IMR-90 (cell line): Measurements from ENCODE around the gene FAM219A. TPM values are rescaled to one million over a fixed set of nuclear protein-coding genes. Genes with fewer than 3 reads are reported as not detected.

Experiments used
- ATAC-seq: fragments of 200-7000 bp; cut with Tn5 transposase; 2 replicates; pipeline ENCODE4 v1.9.1; 2020; ENCODE audit warnings: low read depth, mild to moderate bottlenecking, moderate library complexity
- BruUV-seq: library from RNA; stranded (reverse); fragments of 400-500 nt; replicated peaks from 2 replicates; lab custom pipeline; 2021; lab: Mats Ljungman, UMichigan
- CTCF ChIA-PET: fragments of 300-600 bp; formaldehyde crosslinking; extraction: SDS; loops from one replicate; lab custom pipeline; 2021; ENCODE audit warnings: antibody characterized with exemption; lab: Yijun Ruan, JAX
- POLR2A ChIA-PET: fragments of 300-600 bp; sonication (Branson Sonifier 250); formaldehyde crosslinking; loops from one replicate; lab custom pipeline; 2022; ENCODE audit warnings: antibody characterized with exemption; ENCODE audit not compliant: unreplicated experiment; lab: Charles Lee
- DNase-seq: peaks from one replicate; pipeline ENCODE4 v3.0.0; 2013
- H2AFZ ChIP-seq: replicated peaks from 2 replicates; pipeline ENCODE3; 2013; ENCODE audit warnings: low read length, mild to moderate bottlenecking; ENCODE audit not compliant: poor library complexity
- H2AK5ac ChIP-seq: 2 replicates; pipeline ENCODE4 v1.6.1; 2013; ENCODE audit warnings: low read depth, low read length, inconsistent platforms
- H2AK9ac ChIP-seq: replicated peaks from 2 replicates; pipeline ENCODE3; 2013; ENCODE audit warnings: mild to moderate bottlenecking, low read depth, low read length, moderate library complexity; ENCODE audit not compliant: poor library complexity
- H2BK120ac ChIP-seq: 2 replicates; pipeline ENCODE4 v1.6.1; 2013; ENCODE audit warnings: low read depth, low read length, inconsistent platforms
- H2BK15ac ChIP-seq: 3 replicates; pipeline ENCODE4 v1.6.1; 2013; ENCODE audit warnings: low read depth, low read length, inconsistent platforms
- H2BK20ac ChIP-seq: 2 replicates; pipeline ENCODE4 v1.6.1; 2013; ENCODE audit warnings: low read depth, mild to moderate bottlenecking, inconsistent platforms, low read length, moderate library complexity
- H2BK5ac ChIP-seq: 2 replicates; pipeline ENCODE4 v1.6.1; 2013; ENCODE audit warnings: mild to moderate bottlenecking, low read depth, low read length, inconsistent platforms; ENCODE audit not compliant: poor library complexity, severe bottlenecking
- H3K14ac ChIP-seq: replicated peaks from 2 replicates; pipeline ENCODE4 v1.6.1; 2013; ENCODE audit warnings: low read depth, low read length, inconsistent platforms
- H3K18ac ChIP-seq: 2 replicates; pipeline ENCODE4 v1.6.1; 2013; ENCODE audit warnings: low read depth, low read length, control low read depth
- H3K23ac ChIP-seq: 2 replicates; pipeline ENCODE4 v1.6.1; 2013; ENCODE audit warnings: low read depth, low read length, inconsistent platforms
- H3K27ac ChIP-seq: 2 replicates; pipeline ENCODE4 v1.5.1; 2013; ENCODE audit warnings: mild to moderate bottlenecking, control low read depth, low read length; ENCODE audit not compliant: insufficient read depth
- H3K27me3 ChIP-seq: 2 replicates; pipeline ENCODE4 v1.6.1; 2013; ENCODE audit warnings: low read length; ENCODE audit not compliant: control insufficient read depth, insufficient read depth
- H3K36me3 ChIP-seq: 2 replicates; pipeline ENCODE4 v1.6.1; 2013; ENCODE audit warnings: low read length, mixed read lengths; ENCODE audit not compliant: control insufficient read depth, insufficient read depth
- H3K4ac ChIP-seq: 2 replicates; pipeline ENCODE4 v1.6.1; 2013; ENCODE audit warnings: low read depth, low read length, inconsistent platforms
- H3K4me1 ChIP-seq: 2 replicates; pipeline ENCODE4 v1.6.1; 2013; ENCODE audit warnings: low read length, mixed read lengths; ENCODE audit not compliant: control insufficient read depth, insufficient read depth
- H3K4me2 ChIP-seq: 2 replicates; pipeline ENCODE4 v1.6.1; 2013; ENCODE audit warnings: low read depth, mild to moderate bottlenecking, control low read depth, low read length, moderate library complexity
- H3K4me3 ChIP-seq: 2 replicates; pipeline ENCODE4 v1.5.1; 2013; ENCODE audit warnings: low read depth, mild to moderate bottlenecking, control low read depth, low read length, moderate library complexity; ENCODE audit not compliant: insufficient read depth
- H3K56ac ChIP-seq: 2 replicates; pipeline ENCODE4 v1.6.1; 2013; ENCODE audit warnings: low read length, inconsistent platforms; ENCODE audit not compliant: insufficient read depth; ENCODE audit errors: extremely low read depth
- H3K79me1 ChIP-seq, 2 experiments: 2 replicates each; pipeline ENCODE4 v1.6.1; 2013; ENCODE audit warnings: low read length in 2 of 2, inconsistent platforms in 1 of 2, low read depth in 1 of 2
- H3K9ac ChIP-seq: 2 replicates; pipeline ENCODE4 v1.6.1; 2013; ENCODE audit warnings: low read depth, low read length, control low read depth
- H3K9me1 ChIP-seq: 2 replicates; pipeline ENCODE4 v1.6.1; 2013; ENCODE audit warnings: low read length, inconsistent platforms; ENCODE audit not compliant: insufficient read depth
- H3K9me3 ChIP-seq: 2 replicates; pipeline ENCODE4 v1.6.1; 2013; ENCODE audit warnings: low read length; ENCODE audit not compliant: control insufficient read depth, insufficient read depth
- H4K20me1 ChIP-seq: 2 replicates; pipeline ENCODE4 v1.6.1; 2013; ENCODE audit warnings: low read length, inconsistent platforms; ENCODE audit not compliant: insufficient read depth
- H4K5ac ChIP-seq: 2 replicates; pipeline ENCODE4 v1.6.1; 2013; ENCODE audit warnings: mild to moderate bottlenecking, low read depth, low read length, control low read depth
- H4K8ac ChIP-seq, 2 experiments: 2 replicates each; pipeline ENCODE4 v1.6.1; 2013; ENCODE audit warnings: low read depth in 2 of 2, low read length in 2 of 2, control low read depth in 1 of 2, inconsistent platforms in 1 of 2
- H4K91ac ChIP-seq: 2 replicates; pipeline ENCODE4 v1.6.1; 2013; ENCODE audit warnings: low read depth, low read length, inconsistent platforms; ENCODE audit not compliant: insufficient read depth
- FOS ChIP-seq: fragments of 150-350 bp; IDR thresholded peaks from 2 replicates; pipeline ENCODE4 v1.6.1; 2016; ENCODE audit warnings: low read depth, low read length
- MAFK ChIP-seq: IDR thresholded peaks from 2 replicates; pipeline ENCODE4 v1.6.1; 2012; ENCODE audit warnings: low read depth, low read length, improper control_type of control experiment
- MAZ ChIP-seq: IDR thresholded peaks from 2 replicates; pipeline ENCODE4 v1.6.1; 2012; ENCODE audit warnings: low read depth, mild to moderate bottlenecking, low read length, improper control_type of control experiment, moderate library complexity, borderline replicate concordance
- MXI1 ChIP-seq: IDR thresholded peaks from 2 replicates; pipeline ENCODE4 v1.6.1; 2012; ENCODE audit warnings: low read depth, mild to moderate bottlenecking, low read length, moderate library complexity, borderline replicate concordance
- NFE2L2 ChIP-seq: fragments of 150-350 bp; IDR thresholded peaks from 2 replicates; pipeline ENCODE4 v1.6.1; 2016; ENCODE audit warnings: low read depth, mild to moderate bottlenecking, low read length
- POLR2A ChIP-seq: IDR thresholded peaks from 2 replicates; pipeline ENCODE4 v1.6.1; 2012; ENCODE audit warnings: mild to moderate bottlenecking, low read depth, low read length
- RAD21 ChIP-seq: IDR thresholded peaks from 2 replicates; pipeline ENCODE4 v1.6.1; 2012; ENCODE audit warnings: low read length, improper control_type of control experiment
- RCOR1 ChIP-seq: IDR thresholded peaks from 2 replicates; pipeline ENCODE4 v1.6.1; 2012; ENCODE audit warnings: mild to moderate bottlenecking, low read length, improper control_type of control experiment; ENCODE audit not compliant: insufficient replicate concordance
- SMC3 ChIP-seq: fragments of 150-350 bp; IDR thresholded peaks from 2 replicates; pipeline ENCODE4 v1.6.1; 2016; ENCODE audit warnings: low read depth, mild to moderate bottlenecking, antibody characterized with exemption, low read length, moderate library complexity
- WGBS, 2 experiments: methylation state at CpG; one replicate each; pipeline versions ENCODE4 v1.1.5 to v1.1.7; 2013; ENCODE audit warnings: missing lambda C conversion rate in 2 of 2; ENCODE audit not compliant: insufficient read length in 1 of 2; ENCODE audit errors: extremely low coverage in 2 of 2; 5-methylcytosine and 5-hydroxymethylcytosine counted together
- dilution Hi-C: fragments of 300-500 bp; cut with HindIII; formaldehyde crosslinking; loops from one replicate; pipeline ENCODE4 v1.14.3; 2018; ENCODE audit warnings: low sequenced_read_pairs; ENCODE audit not compliant: unreplicated experiment
- in situ Hi-C: fragments of 300-500 bp; cut with MboI; formaldehyde crosslinking; loops from 3 replicates; pipeline ENCODE4 v1.14.3; 2019; ENCODE audit warnings: low sequenced_read_pairs, inconsistent platforms, mixed read lengths
- intact Hi-C: fragments of 100-400 bp; cut with micrococcal nuclease; formaldehyde crosslinking; loops from 2 replicates; pipeline ENCODE4 v1.10.0; 2022
- polyA plus RNA-seq, 3 experiments: library from polyadenylated mRNA; depleted of rRNA; stranded (reverse); fragments of >200 nt; gene quantifications; 2 replicates each; pipeline ENCODE4 v1.2.3, GENCODE V29; 2012; ENCODE audit warnings: low replicate concordance in 1 of 3
- total RNA-seq: library from RNA; depleted of rRNA; stranded (reverse); fragments of >200 nt; gene quantifications from 2 replicates; pipeline ENCODE4 v1.2.3, GENCODE V29; 2012
- TF ChIP-seq, protein P1 (sequence below): fragments of 150-350 bp; IDR thresholded peaks from 2 replicates; pipeline ENCODE4 v1.6.1; 2017; ENCODE audit warnings: mild to moderate bottlenecking, antibody characterized with exemption, low read length, low read depth
- TF ChIP-seq, protein P2 (sequence below): conservative IDR thresholded peaks from 2 replicates; pipeline ENCODE4 v1.5.1; 2012; ENCODE audit warnings: mild to moderate bottlenecking, low read depth, low read length, improper control_type of control experiment

Gene FAM219A
- total and polyA plus RNA-seq, 2 of the 4 experiments (the other 2 are of a cell fraction), result 4.8 to 20.8 TPM

- no peak overlapping the region for H4K8ac ChIP-seq
- TF ChIP-seq, protein P1, sequence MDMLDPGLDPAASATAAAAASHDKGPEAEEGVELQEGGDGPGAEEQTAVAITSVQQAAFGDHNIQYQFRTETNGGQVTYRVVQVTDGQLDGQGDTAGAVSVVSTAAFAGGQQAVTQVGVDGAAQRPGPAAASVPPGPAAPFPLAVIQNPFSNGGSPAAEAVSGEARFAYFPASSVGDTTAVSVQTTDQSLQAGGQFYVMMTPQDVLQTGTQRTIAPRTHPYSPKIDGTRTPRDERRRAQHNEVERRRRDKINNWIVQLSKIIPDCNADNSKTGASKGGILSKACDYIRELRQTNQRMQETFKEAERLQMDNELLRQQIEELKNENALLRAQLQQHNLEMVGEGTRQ, result no peak
- TF ChIP-seq FOS (no peak), RAD21 (no peak), POLR2A (no peak), RCOR1 (no peak), NFE2L2 (no peak), SMC3 (no peak), MAZ (no peak), MXI1 (no peak), MAFK (no peak)
- TF ChIP-seq, protein P2, sequence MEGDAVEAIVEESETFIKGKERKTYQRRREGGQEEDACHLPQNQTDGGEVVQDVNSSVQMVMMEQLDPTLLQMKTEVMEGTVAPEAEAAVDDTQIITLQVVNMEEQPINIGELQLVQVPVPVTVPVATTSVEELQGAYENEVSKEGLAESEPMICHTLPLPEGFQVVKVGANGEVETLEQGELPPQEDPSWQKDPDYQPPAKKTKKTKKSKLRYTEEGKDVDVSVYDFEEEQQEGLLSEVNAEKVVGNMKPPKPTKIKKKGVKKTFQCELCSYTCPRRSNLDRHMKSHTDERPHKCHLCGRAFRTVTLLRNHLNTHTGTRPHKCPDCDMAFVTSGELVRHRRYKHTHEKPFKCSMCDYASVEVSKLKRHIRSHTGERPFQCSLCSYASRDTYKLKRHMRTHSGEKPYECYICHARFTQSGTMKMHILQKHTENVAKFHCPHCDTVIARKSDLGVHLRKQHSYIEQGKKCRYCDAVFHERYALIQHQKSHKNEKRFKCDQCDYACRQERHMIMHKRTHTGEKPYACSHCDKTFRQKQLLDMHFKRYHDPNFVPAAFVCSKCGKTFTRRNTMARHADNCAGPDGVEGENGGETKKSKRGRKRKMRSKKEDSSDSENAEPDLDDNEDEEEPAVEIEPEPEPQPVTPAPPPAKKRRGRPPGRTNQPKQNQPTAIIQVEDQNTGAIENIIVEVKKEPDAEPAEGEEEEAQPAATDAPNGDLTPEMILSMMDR, result no peak
- no peak overlapping the region for H3K18ac ChIP-seq
- no peak overlapping the region for H2AK5ac ChIP-seq
- H2BK20ac ChIP-seq, result no peak overlapping the region
- intact Hi-C loops, result no loop called here
- H3K56ac ChIP-seq, result no peak overlapping the region
- no peak overlapping the region for H3K9ac ChIP-seq
- H2AFZ ChIP-seq, result no peak overlapping the region
- DNase-seq (no peak), ATAC-seq (no peak)
- H3K27ac ChIP-seq, result no peak overlapping the region
- in situ Hi-C loops, result no loop called here
- no peak overlapping the region for H4K91ac ChIP-seq
- H3K23ac ChIP-seq, result 0 out of 2 replicates have a peak overlapping the region, but pooled peaks have one; percentile 37
- ChIA-PET POLR2A (no interaction called here), CTCF (no interaction called here)
- H3K4me2 ChIP-seq, result no peak overlapping the region
- no peaks in the 10 kb centered on the region for H3K79me1 ChIP-seq
- H2BK15ac ChIP-seq, result no peak overlapping the region
- no peak overlapping the region for H3K4ac ChIP-seq
- no peaks in the 10 kb centered on the region for H3K9me3 ChIP-seq
- peaks cover 1% of the 10 kb centered on the region; the same call in 1 of the 2 replicates for H3K27me3 ChIP-seq
- H4K20me1 ChIP-seq, result no peaks in the 10 kb centered on the region
- no peak overlapping the region for H2BK5ac ChIP-seq
- H2BK120ac ChIP-seq, result no peak overlapping the region
- no peak overlapping the region for H3K4me3 ChIP-seq
- H2AK9ac ChIP-seq, result no peak overlapping the region
- no peak overlapping the region for H4K5ac ChIP-seq
- H3K4me1 ChIP-seq, result peaks cover 6% of the 10 kb centered on the region
- 75% methylated on average over 1 of the region's 7 CpGs; no CpG with 5 or more reads in 1 of the 2 experiments for WGBS, 2 experiments
- no peak overlapping the region for H3K14ac ChIP-seq
- no TSS peak for BruUV-seq
- no peaks in the 10 kb centered on the region for H3K36me3 ChIP-seq
- no peaks in the 10 kb centered on the region for H3K9me1 ChIP-seq
- dilution Hi-C loops, result no loop called here
Measured at GRCh38 chr9:34384368-34385165, 73.8 kb downstream of the FAM219A start.
